ENCODE data around the gene RYR2. TPM values are rescaled to one million over a fixed set of nuclear protein-coding genes. Genes with fewer than 3 reads are reported as not detected.

Gene RYR2
- total RNA-seq, 4 donors from 2014 or later, result 0.23 to 4.6 (median 0.89) TPM

DNA sequence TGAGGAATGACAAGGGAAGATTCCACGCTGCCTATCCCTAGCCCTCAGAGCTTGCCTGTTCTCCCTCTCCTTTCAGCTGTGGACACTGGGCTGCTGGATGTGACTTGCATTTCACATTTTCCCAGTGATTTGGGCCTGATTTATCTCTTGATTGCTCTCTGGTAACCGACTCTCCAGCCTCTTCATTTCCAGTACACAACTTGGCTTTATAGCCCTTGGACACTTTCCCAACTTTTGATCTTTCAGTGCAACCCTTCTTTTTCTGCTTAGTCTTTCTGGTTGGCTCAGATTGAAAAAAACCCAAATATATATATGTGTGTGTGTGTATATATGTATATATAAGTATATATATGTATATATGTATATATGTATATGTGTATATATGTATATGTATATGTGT is 138.3 kb downstream of the RYR2 start:
- WGBS, 2 donors, result 60 to 75% methylated on average over 2 of the region's 2 CpGs
- no peak overlapping the region for H3K4me3 ChIP-seq
- H3K36me3 ChIP-seq, result no peaks in the 10 kb centered on the region
- no peak overlapping the region for H3K27ac ChIP-seq
- no peak for TF ChIP-seq POLR2A (IDR thresholded peaks at IDR 0.05)
- TF ChIP-seq, protein P1, sequence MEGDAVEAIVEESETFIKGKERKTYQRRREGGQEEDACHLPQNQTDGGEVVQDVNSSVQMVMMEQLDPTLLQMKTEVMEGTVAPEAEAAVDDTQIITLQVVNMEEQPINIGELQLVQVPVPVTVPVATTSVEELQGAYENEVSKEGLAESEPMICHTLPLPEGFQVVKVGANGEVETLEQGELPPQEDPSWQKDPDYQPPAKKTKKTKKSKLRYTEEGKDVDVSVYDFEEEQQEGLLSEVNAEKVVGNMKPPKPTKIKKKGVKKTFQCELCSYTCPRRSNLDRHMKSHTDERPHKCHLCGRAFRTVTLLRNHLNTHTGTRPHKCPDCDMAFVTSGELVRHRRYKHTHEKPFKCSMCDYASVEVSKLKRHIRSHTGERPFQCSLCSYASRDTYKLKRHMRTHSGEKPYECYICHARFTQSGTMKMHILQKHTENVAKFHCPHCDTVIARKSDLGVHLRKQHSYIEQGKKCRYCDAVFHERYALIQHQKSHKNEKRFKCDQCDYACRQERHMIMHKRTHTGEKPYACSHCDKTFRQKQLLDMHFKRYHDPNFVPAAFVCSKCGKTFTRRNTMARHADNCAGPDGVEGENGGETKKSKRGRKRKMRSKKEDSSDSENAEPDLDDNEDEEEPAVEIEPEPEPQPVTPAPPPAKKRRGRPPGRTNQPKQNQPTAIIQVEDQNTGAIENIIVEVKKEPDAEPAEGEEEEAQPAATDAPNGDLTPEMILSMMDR (IDR thresholded peaks at IDR 0.05), result no peak
- no peaks in the 10 kb centered on the region for H3K9me3 ChIP-seq
- no peaks in the 10 kb centered on the region for H3K4me1 ChIP-seq
- intact Hi-C loops (cut with DNase I), result no loop called here
- H3K27me3 ChIP-seq, result no peaks in the 10 kb centered on the region
- DNase-seq, result no peak

DNA sequence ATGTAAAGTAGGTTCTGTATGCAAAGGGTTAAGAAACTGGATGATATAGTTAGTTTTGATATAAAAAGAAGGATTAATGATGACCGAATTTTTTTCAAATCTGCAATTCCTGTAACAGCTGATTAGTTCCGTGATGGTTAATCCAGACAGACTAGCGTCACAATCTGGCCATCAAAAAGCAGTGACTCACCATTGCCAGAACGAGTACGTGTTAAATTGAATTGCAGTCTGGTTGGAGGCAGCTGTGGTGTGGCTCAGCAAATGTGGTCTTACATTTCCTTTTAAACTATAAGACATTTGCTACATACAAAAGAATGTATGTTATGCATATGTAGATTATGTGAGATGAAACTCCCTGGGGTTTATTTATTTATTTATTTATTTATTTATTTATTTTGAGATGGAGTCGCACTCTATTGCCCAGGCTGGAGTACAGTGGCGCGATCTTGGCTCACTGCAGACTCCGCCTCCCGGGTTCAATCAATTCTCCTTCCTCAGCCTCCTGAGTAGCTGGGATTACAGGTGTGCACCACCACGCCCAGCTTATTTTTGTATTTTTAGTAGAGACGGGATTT is 139.8 kb downstream of the RYR2 start:
- H3K27ac ChIP-seq, result no peak overlapping the region
- no peaks in the 10 kb centered on the region for H3K9me3 ChIP-seq
- no peaks in the 10 kb centered on the region for H3K27me3 ChIP-seq
- DNase-seq, result no peak
- H3K4me1 ChIP-seq, result no peaks in the 10 kb centered on the region
- intact Hi-C loops (cut with DNase I), result no loop called here
- 70 to 79% methylated on average over 12 of the region's 12 CpGs for WGBS, 2 donors
- no peak for TF ChIP-seq POLR2A (IDR thresholded peaks at IDR 0.05)
- TF ChIP-seq, protein P1 (IDR thresholded peaks at IDR 0.05), result no peak
- H3K4me3 ChIP-seq, result no peak overlapping the region
- H3K36me3 ChIP-seq, result no peaks in the 10 kb centered on the region

DNA sequence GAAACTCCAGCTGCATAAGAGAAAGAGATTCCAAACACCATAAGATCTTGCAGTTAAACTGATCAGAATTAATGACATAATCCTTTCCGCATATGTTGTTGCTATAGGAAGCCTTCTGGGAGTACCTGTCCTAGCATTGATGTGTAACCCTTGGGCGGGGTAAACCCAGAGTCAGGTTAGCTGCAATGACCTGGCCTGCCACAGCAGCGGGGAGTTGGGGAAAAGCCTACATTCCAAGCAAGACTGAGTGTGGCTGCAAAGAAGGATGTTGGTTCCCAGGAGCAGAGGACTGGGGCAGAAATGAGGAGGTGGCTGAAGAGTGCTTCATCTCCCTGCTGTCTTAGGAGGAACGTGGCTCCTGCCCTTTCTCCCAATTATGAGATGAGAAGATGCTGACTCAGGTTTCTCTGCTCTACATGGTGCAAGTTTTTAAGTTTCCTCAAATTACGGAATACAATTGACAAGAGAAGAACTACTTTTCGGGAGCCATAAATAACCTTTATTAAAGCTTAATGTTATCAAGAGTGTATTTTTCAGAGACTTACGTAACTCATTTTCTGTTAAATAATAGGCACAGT is 142.1 kb downstream of the RYR2 start:
- Histone ChIP-seq H3K27ac (no peak overlapping the region), H3K9me3 (no peaks in the 10 kb centered on the region), H3K4me1 (no peaks in the 10 kb centered on the region), H3K27me3 (no peaks in the 10 kb centered on the region), H3K4me3 (no peak overlapping the region), H3K36me3 (no peaks in the 10 kb centered on the region)
- WGBS, 2 donors, result 63 to 68% methylated on average over 7 of the region's 7 CpGs
- no peak for DNase-seq
- intact Hi-C loops (cut with DNase I), result no loop called here
- no peak for TF ChIP-seq POLR2A (IDR thresholded peaks at IDR 0.05)
- TF ChIP-seq, protein P1 (IDR thresholded peaks at IDR 0.05), result no peak

DNA sequence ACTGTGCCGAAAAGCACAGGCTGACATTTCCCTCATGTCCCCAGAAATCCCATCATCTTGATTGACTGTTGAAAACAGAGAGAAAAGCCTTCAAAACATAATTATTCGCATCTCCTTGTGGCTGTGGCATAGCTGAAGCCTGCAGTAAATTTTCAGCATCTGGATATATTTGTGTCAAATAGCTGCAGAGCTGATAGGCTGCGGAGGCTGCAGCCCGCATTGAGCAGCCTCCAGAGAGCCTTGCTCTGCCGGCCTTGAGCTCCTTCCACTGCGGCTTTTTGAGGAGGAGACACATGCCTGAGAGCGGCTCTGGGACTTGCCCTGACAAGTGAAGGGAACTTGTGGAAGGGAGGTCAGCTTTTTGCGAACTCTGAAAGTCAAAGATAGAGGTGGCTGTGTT is 144.7 kb downstream of the RYR2 start:
- no peak for TF ChIP-seq POLR2A (IDR thresholded peaks at IDR 0.05)
- Histone ChIP-seq H3K4me3 (no peak overlapping the region), H3K4me1 (no peaks in the 10 kb centered on the region), H3K9me3 (no peaks in the 10 kb centered on the region), H3K36me3 (no peaks in the 10 kb centered on the region), H3K27ac (no peak overlapping the region), H3K27me3 (no peaks in the 10 kb centered on the region)
- intact Hi-C loops (cut with DNase I), result no loop called here
- no peak for DNase-seq
- WGBS, 2 donors, result 39 to 60% methylated on average over 4 to 8 of the region's 8 CpGs

GRCh38 chr1:237187842-237188241 is 145.9 kb downstream of the RYR2 start:
- Histone ChIP-seq H3K9me3 (no peaks in the 10 kb centered on the region), H3K27ac (no peak overlapping the region), H3K36me3 (no peaks in the 10 kb centered on the region), H3K4me3 (no peak overlapping the region), H3K27me3 (no peaks in the 10 kb centered on the region), H3K4me1 (no peaks in the 10 kb centered on the region)
- no peak for DNase-seq
- TF ChIP-seq POLR2A (IDR thresholded peaks at IDR 0.05), result no peak
- 86 to 91% methylated on average over 3 of the region's 3 CpGs for WGBS, 2 donors
- intact Hi-C loops (cut with DNase I), result no loop called here

DNA sequence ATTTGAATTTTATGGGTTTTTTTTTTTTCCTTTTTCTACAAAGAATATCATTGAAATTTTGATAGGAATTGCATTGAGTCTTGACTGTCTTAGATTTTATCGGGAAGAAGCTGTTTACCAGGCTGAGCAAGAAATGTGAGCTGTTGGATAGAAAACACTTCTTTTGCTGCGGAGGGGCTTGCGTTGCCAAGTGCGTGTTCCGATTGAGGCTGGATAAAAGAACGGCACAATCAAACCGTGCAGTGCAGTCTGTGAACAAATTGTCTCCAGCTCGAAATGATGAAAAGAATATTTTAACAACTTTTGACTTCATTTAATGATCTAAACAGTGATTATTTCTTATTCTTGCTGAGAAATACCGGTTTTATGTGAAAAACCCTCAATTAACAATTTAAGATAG is 149.4 kb downstream of the RYR2 start:
- Histone ChIP-seq H3K27ac (no peak overlapping the region), H3K36me3 (no peaks in the 10 kb centered on the region), H3K4me1 (no peaks in the 10 kb centered on the region), H3K9me3 (no peaks in the 10 kb centered on the region), H3K4me3 (no peak overlapping the region), H3K27me3 (no peaks in the 10 kb centered on the region)
- DNase-seq, result no peak
- WGBS, 2 donors, result 84 to 88% methylated on average over 9 of the region's 9 CpGs
- TF ChIP-seq POLR2A (IDR thresholded peaks at IDR 0.05), result no peak
- TF ChIP-seq, protein P1 (IDR thresholded peaks at IDR 0.05), result no peak
- intact Hi-C loops (cut with DNase I), result no loop called here

All from esophagus squamous epithelium (tissue), 5 donors.